GM04503 (cell line): ENCODE results near the gene MARCHF9.
"Not testable (repeated sequence)": the region's sequence is repeated elsewhere in the genome, so short reads cannot be mapped to it uniquely, and the experiment has no call there.

Experiments
- DNase-seq: peaks from one replicate; pipeline ENCODE4 v3.0.0-alpha.2; 2012; ENCODE audit warnings: low read depth

Gene MARCHF9, protein sequence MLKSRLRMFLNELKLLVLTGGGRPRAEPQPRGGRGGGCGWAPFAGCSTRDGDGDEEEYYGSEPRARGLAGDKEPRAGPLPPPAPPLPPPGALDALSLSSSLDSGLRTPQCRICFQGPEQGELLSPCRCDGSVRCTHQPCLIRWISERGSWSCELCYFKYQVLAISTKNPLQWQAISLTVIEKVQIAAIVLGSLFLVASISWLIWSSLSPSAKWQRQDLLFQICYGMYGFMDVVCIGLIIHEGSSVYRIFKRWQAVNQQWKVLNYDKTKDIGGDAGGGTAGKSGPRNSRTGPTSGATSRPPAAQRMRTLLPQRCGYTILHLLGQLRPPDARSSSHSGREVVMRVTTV

GRCh38 chr12:57754411-57755193, at the start of gene MARCHF9:
MARCHF9 (plus strand) TSS chr12:57755103; CDS start chr12:57755529, 426 bp downstream.
- DNase-seq = no peak

- DNase-seq = no peak
These were observed 47.7 kb upstream of the MARCHF9 start for GRCh38 chr12:57707250-57707649.

- no peak for DNase-seq
These were observed 46.6 kb upstream of the MARCHF9 start for GRCh38 chr12:57708296-57708695.

DNA sequence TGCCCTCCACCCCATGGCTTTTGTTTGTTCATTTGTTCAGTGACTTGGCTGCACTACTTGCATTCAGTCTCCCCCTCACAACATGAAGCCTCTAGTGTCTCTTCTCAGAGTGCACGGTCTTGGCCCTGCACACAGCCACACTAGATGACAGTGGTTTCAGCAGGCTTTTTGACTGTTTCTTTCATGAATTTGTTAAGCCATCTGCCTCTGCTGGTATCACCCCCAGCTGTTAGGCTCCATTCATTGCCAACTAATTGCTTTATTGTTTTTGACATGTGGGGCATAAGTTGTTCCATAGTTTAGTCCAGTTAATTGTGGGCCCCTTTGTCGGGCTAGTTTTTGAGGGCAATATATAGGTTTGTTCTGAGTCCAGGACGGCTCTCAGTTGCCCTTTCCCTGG, 42.2 kb upstream of the MARCHF9 start:
- DNase-seq = no peak

- no peak for DNase-seq
These were observed 41.7 kb upstream of the MARCHF9 start for GRCh38 chr12:57713209-57713608.

- DNase-seq = not testable (repeated sequence)
These were observed 39.7 kb upstream of the MARCHF9 start for GRCh38 chr12:57715036-57715748.

GRCh38 chr12:57715786-57716185, 39.1 kb upstream of the MARCHF9 start:
- no peak for DNase-seq

DNA sequence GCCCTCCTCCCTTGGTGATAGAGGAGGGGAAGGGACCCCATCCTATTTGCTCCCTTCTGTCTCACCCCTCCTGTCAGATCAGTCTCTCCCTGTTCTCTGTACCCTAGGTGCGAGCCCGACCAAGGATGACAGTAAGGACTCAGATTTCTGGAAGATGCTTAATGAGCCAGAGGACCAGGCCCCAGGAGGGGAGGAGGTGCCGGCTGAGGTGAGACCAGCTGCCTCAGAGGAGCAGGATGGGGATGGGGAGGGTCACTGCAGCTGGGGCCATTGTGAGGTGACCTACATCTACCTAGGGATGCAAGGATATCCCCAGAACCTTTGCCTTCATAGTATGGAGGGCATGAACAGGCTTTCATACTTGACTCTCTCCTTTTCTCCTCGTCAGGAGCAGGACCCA, 38.6 kb upstream of the MARCHF9 start:
- no peak for DNase-seq

DNA sequence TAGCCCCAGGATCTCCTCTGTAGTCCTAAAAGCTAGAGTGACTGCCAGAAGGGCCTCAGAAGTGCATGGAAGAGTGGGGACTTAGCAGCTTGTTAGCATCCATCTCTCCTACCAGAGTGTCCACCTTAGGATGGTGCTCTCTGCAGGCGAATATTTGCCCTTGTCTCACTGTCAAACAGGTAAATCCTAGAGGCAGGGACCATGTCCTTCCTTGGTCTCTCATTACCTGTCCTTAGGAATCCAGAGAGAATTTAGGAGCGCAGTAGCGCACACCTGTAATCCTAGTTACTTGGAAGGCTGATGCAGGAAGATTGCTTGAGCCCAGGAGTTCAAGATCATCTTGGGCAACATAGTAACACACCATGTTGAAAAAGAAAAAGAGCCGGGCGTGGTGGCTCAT, 37.8 kb upstream of the MARCHF9 start:
- DNase-seq = no peak

GRCh38 chr12:57717846-57718640, 36.9 kb upstream of the MARCHF9 start:
- DNase-seq = no peak

GRCh38 chr12:57718641-57719528, 36.0 kb upstream of the MARCHF9 start:
- no peak for DNase-seq

- no peak for DNase-seq
These were observed 34.9 kb upstream of the MARCHF9 start for GRCh38 chr12:57719777-57720605.

DNA sequence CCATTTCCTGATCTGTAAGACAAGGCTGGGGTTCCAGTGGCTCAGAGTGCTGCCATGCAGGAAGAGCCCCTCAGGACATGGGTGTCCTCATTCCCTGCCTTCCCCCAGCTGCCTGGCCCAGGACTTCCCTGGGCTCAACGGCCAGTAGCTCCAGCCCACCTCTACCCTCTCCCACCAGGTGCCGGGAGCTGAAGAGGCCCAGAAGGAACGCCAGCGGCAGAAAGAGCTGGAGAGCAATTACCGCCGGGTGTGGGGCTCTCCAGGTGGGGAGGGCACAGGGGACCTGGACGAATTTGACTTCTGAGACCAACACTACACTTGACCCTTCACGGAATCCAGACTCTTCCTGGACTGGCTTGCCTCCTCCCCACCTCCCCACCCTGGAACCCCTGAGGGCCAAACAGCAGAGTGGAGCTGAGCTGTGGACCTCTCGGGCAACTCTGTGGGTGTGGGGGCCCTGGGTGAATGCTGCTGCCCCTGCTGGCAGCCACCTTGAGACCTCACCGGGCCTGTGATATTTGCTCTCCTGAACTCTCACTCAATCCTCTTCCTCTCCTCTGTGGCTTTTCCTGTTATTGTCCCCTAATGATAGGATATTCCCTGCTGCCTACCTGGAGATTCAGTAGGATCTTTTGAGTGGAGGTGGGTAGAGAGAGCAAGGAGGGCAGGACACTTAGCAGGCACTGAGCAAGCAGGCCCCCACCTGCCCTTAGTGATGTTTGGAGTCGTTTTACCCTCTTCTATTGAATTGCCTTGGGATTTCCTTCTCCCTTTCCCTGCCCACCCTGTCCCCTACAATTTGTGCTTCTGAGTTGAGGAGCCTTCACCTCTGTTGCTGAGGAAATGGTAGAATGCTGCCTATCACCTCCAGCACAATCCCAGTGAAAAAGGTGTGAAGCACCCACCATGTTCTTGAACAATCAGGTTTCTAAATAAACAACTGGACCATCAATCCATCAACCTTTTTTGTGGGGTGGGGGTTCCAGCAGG, 34.0 kb upstream of the MARCHF9 start:
- no peak for DNase-seq

DNA sequence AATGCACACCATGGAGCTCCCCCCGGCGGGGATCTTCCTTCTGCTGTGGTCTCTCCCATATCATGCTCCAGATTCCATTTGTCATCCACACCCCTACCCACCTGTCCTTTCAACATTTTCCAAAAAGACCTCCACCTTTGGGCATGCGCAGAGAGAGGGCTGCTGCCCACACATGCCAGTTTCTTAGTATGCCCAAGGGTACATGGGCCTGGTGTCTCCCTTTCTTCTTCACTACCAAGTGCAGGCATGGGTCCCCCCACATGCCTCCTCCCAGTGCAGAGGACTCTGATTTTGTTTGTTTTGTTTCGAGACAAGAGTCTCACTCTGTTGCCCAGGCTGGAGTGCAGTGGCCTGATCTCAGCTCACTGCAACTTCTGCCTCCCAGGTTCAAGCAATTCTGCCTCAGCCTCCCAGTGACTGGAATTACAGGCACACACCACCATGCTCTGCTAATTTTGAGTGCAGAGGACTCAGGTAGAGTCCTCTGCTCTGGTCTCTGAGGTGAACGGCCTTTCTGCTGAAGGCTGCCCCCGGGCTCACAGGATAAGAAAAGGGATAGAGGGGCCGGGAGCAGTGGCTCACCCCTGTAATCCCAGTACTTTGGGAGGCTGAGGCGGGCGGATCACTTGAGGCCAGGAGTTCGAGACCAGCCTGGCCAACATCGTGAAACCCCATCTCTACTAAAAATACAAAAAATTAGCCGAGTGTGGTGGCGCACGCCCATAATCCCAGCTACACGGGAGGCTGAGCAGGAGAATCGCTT, 32.9 kb upstream of the MARCHF9 start:
- DNase-seq = not testable (repeated sequence)

DNA sequence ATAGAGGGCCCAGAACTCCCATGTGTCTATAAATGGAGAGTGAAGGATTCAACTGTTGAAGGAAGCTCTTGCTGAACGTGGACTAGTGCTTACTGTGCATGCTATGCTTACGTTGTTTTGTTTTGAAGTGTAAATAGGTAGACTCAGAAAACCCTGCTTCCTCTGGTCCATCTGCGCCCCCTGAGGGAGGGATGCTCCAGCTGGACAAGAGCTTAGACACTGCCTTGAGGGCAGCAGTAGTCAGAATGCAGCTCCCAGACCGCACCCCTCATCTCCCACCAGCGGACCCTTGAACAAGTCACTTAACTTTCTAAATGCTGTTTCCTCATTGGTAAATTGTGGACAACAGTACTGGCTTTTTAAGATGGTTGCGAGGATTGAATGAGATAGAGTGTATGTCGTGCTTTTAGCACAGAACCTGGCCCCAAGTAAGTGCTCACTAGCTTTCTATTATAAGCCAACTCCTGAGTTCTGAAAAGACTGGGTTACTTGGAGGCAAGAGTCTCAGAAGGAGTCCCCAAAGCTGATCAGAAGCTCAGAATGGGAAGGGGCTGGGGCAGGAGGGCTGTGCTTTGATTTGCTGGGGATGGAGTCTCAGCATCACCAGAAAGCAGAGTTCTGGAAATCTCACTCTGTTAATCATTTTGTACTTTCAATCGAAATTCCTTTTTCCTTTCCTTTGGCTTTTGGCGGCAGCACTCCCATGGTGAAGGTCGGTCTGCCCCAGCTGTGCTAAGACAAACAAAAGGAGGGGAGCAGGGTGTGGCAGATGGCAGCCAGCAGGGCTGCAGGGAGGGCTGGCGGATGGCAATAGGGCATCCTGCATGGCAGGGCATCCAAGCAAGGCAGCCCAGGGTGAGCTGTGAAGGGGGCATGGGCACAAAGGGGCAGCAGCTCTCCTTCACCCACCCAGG, 31.9 kb upstream of the MARCHF9 start:
- no peak for DNase-seq

DNA sequence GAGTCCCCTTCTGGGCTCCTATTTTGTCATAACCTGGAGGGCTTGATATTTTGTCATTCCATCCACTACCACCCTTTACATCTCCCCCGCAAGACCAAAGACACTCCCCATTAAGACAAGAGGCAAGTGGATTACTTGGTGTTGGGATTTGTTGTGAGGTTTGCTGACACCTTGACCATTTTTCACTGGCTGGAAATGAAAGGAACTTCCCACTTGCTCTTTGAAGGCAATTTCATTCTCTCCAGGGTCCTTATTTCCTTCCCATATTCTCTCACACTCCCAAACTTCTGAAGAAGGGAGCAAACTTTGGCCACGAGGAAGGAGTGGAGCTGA, 31.3 kb upstream of the MARCHF9 start:
- DNase-seq = no peak
